Measurements from ENCODE around the gene SELENBP1.

SELENBP1 gene

DNA sequence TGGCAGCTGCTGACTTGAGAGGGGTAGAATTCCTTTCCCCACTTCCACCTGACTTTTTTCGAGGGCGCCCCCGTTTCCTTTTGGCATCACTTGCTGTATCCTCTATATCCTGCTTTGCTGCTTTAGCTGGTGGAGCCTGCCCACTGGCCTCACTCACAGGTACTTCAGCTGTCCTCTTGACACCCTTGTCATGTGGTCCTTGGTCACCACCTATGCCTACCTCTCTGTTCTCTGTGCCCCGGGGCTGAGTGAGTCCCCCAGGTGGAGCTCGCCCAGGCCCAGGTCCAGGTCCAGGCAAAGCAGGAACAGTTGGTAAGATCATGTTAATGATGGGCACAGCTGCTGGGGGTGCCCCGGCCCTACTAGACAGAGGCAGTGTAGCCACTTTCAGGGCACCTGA lies 29.9 kb downstream of the SELENBP1 start:
- DNase-seq, result no peak

GRCh38 chr1:151342021-151342420 lies 30.5 kb downstream of the SELENBP1 start:
- no peak for DNase-seq

- DNase-seq, result peak; percentile 23 to 61
These were observed 31.4 kb downstream of the SELENBP1 start for GRCh38 chr1:151340870-151341754.

- no peak for DNase-seq
These were observed 35.9 kb downstream of the SELENBP1 start for GRCh38 chr1:151336556-151336955.

DNA sequence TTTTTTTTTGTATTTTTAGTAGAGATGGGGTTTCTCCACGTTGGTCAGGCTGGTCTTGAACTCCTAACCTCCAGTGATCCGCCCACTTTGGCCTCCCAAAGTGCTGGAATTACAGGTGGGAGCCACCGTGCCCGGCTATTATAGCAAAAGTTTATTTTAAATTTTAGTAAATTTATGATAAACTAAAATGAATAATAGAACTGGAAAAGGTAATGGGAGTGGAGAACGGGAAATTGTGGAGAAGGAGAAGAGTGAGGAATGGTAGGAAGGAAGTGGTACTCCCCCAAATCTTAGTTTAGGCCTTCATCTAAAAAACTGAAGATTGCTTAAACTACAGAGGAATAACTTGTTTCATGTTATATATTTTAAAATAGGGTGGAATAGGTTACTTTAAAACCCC lies 37.7 kb downstream of the SELENBP1 start:
- DNase-seq, result no peak

DNA sequence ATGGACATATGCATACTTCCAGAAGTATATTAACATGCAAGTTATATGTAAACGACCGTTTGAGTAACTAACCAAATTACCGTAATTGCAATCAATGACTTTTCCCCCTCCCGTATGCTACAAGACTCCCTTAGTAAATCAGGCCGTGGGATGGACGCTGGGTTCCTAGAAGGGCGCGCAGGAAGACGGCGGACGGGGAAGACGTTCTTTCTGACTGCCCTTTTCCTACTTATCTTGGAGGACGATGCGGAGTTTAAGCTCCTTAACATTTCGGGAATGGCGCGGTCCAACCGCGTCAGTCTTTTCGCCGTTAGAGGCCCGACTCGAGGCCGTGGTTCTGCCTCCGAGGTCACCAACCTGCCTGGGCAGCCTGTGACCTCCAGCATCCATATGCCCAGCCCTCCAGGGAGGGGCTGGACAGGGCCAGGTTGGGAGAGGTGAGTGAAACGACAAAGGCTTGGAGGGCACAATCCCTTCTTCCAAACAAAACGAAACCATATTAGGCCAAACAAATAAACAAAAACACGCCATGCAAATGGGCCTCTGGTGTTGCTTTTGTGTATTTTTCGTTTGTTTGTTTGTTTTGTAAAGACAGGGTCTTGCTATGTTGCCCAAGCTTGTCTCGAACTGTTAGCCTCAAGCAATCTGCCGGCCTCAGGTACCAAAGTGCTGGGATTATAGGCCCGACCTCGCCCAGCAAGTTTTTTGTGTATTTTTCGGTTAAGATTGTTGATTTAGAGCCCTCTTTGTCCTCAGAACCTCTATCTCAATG lies 44.4 kb downstream of the SELENBP1 start:
- no peak for DNase-seq

- DNase-seq, result peak; percentile 99 to 100
These were observed 45.1 kb downstream of the SELENBP1 start, which contains the start of gene PI4KB for GRCh38 chr1:151327223-151327902. Gene PI4KB (minus strand): TSS chr1:151327416. CDS start chr1:151316481, 10,935 bp downstream.

DNA sequence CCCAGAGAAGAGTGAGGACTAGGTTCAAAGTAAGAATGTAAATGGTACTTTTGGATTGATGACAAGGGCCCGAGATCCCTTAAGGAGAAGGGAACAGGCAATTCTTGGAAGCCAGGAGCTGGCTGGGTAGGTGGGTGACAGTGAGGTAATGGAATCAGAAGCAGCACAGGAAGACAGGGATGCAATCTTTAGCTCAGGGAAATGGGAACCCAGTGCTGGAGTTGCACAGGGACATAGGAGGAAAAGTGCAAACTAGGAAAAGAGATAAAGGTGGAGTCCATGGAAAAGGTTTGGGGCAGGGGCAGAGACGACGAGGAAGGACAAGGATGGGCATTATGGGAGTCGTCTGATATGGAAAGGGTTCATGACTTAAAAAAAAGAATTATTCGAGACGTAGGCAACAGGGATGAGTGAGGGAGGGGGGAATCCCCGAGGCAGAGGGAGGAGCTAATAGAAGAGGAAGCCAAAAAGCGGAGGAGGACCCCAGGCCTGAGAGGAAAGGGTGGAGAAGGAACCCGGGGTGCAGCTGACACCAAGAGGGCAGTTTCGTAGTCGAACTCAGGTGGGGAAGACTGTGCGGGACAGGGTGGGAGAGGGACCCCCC lies 45.8 kb downstream of the SELENBP1 start:
- DNase-seq, result peak in 1 of 2 experiments; percentile 62

DNA sequence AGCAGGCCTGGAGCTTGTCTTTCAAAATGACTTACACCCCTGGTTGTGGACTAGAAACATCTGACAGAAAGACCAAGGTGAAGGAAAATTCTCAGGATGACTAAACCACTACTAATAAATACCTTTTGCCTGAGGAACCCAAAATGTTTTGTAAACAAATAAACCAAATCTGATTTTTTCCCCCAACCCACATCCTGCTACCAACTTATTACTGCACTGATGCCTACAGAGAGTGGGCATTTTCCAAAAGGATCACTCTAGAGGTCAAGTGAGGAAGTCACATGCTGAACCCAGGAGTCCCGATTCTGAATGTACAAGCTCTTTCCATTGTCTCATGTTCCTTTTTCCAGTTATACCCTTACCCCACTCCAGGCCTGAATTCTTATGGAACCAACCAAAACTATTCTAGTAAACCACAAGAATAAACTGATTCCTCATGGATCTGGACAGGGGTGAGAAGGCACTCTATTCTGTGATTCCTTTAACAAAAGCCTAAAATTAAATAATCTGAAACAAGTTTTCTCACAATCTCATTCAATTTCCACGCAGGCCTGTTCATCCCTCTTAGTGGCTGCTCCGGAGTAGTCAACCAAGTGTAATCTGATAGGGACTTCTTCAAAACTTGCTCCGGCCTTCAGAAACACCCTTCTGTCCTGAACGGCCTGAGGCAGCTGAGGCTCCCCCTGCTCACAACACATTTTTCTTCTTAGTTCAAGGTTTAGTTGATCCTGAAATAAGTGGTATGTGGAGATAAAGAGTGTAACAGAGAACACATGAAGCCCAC lies 46.7 kb downstream of the SELENBP1 start:
- DNase-seq, result no peak

- DNase-seq, result no peak
These were observed 47.3 kb downstream of the SELENBP1 start for GRCh38 chr1:151325231-151325630.

DNA sequence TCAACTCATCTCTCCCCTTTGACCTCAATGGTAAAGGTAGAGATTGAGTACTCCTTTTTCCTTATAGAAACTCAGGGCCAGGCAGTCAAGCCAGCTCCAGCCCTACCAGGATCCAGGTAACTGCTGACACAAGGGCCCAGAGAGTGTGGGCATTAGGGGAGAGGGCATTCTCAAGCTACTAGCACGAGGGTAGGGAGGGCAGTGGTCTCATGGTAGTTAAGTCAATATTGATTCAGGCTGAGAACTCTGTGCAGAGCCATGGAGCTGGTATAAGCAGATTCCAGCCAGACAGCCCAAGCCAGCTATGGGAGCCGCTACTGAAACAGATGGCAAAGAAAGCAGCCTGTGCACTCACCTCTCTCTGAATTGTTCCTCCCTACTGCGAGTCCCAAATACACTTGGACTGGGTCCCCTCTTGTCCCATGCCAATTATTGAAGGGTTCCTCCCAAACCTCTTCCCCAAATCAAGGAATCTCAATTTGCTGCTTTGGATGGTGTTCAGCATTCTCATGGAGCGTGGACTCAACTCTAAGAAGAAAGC lies 48.0 kb downstream of the SELENBP1 start:
- no peak for DNase-seq

DNA sequence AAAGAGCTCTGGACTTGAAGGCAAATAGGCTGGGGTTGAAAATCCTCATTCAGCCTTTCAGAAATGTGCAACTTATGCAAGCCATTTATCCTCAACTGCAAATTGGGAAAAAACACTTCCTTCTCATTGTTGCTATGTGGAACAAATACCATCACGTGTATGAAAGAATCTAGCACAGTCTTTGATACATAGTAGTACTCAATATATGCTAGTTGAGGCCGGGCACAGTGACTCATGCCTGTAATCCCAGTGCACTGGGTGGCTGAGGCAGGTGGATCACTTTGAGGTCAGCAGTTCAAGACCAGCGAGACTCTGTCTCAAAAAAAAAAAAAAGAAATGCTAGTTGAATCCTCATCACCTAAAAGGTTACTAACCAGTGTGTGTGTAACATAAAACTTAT lies 53.5 kb downstream of the SELENBP1 start:
- no peak for DNase-seq

DNA sequence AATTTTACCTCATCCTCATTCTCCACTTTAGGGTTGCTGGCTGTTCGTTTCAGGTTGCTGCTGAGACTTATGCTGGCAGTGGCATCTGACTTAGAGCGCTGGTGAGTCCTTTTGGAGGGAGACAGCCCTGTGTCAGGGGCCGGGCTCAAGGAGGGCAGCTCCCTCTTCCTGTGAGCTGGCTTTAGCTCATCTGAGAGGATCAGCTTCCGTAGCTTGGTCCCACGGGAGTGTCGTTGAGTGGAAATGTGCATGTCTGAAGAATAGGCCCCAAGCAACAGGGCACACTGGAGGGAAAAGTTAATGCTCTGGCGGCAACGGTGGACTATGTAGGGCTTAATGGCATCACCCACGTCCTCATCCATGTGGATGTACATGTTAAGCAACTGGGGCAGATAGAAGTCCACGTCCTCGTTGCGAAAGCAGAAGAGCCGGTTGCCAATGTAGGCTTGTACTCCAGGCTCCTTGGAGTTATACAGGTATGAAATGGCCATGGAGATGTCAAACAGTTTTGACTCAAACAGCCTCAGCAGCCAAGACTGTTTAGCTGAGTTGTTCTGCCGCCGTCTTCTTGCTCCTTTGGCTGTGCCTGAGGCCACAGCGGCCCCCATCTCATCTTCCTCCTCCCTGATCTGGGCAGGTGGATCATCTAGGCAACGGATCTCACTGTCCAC lies 56.8 kb downstream of the SELENBP1 start:
- DNase-seq, result no peak

All from NCI-H187 (cell line).